Uterus (tissue), 4 donors: ENCODE measurements around the gene AAGAB. TPM values are rescaled to one million over a fixed set of nuclear protein-coding genes. Genes with fewer than 3 reads are reported as not detected.

ENCODE experiments used
- DNase-seq, 2 donors: peaks; one replicate each; pipeline ENCODE4 v3.0.0-alpha.2; 2019 to 2020
- H3K27ac ChIP-seq, 2 donors: fragments of 200-600 bp; sonication (generic); 1 replicate in 1 of 2; 2 replicates in 1 of 2; pipeline ENCODE4 v1.5.1; 2016 to 2018
- H3K27me3 ChIP-seq, 2 donors: fragments of 200-600 bp; sonication (generic); one replicate each; pipeline ENCODE4 v1.5.1; 2018 to 2019; ENCODE audit warnings: control low read depth in 1 of 2
- H3K36me3 ChIP-seq, 2 donors: fragments of 200-600 bp; sonication (generic); one replicate each; pipeline ENCODE4 v1.5.1; 2019; ENCODE audit warnings: control low read depth in 1 of 2
- H3K4me1 ChIP-seq, 2 donors: fragments of 200-600 bp; sonication (generic); one replicate each; pipeline ENCODE4 v1.5.1; 2018 to 2019; ENCODE audit warnings: control low read depth in 1 of 2
- H3K4me3 ChIP-seq, 2 donors: fragments of 200-600 bp; sonication (generic); 1 replicate in 1 of 2; 2 replicates in 1 of 2; pipeline ENCODE4 v1.5.1; 2018 to 2019; ENCODE audit warnings: mild to moderate bottlenecking in 1 of 2
- H3K9me3 ChIP-seq, 2 donors: fragments of 200-600 bp; sonication (generic); one replicate each; pipeline ENCODE4 v1.5.1; 2019; ENCODE audit warnings: control low read depth in 1 of 2
- CTCF ChIP-seq, 4 experiments: fragments of 200-600 bp in 2 of 4; fragments of 450-650 bp in 2 of 4; sonication (generic) in 2 of 4; IDR thresholded peaks; one replicate each; pipeline ENCODE4 v1.5.1; 2016 to 2019; ENCODE audit warnings: antibody characterized with exemption in 4 of 4, mild to moderate bottlenecking in 2 of 4, moderate library complexity in 1 of 4
- POLR2A ChIP-seq, 2 donors: fragments of 450-650 bp; IDR thresholded peaks; one replicate each; pipeline ENCODE4 v1.6.1; 2016; ENCODE audit warnings: antibody characterized with exemption in 2 of 2, mild to moderate bottlenecking in 1 of 2, moderate library complexity in 1 of 2
- intact Hi-C: fragments of 100-400 bp; cut with DNase I; formaldehyde crosslinking; loops from one replicate; pipeline ENCODE4 v1.15.1; 2023; ENCODE audit warnings: low total_unique reads
- total RNA-seq, 4 donors: library from RNA; depleted of rRNA in 3 of 4; stranded (reverse); fragments of >200 nt in 3 of 4; gene quantifications; one replicate each; pipeline versions ENCODE4 v1.1.0 to v1.2.4, GENCODE V29; 2014 to 2023
- donor health status: DM: yes; HTN: yes; CAD: no.

Gene AAGAB
- total RNA-seq, 4 donors from 2014 or later, result 25.5 to 44.8 (median 39.4) TPM

GRCh38 chr15:67180035-67180434 lies 74.4 kb downstream of the AAGAB start:
- Histone ChIP-seq H3K27me3 (no peaks in the 10 kb centered on the region), H3K27ac (peak overlapping the region in 1 of 2 donors; percentile 61), H3K9me3 (no peaks in the 10 kb centered on the region), H3K36me3 (no peaks in the 10 kb centered on the region), H3K4me1 (peaks cover 0 to 3% of the 10 kb centered on the region in 2 donors), H3K4me3 (no peak overlapping the region)
- TF ChIP-seq POLR2A (IDR thresholded peaks at IDR 0.05) (no peak), CTCF (IDR thresholded peaks at IDR 0.05) (no peak)
- DNase-seq, result peak in 1 of 2 donors; percentile 20
- intact Hi-C loops, result no loop called here

GRCh38 chr15:67179411-67179995 lies 75.0 kb downstream of the AAGAB start:
- H3K36me3 ChIP-seq, result no peaks in the 10 kb centered on the region
- peak in 1 of 2 donors; percentile 11 for DNase-seq
- TF ChIP-seq CTCF (IDR thresholded peaks at IDR 0.05) (no peak), POLR2A (IDR thresholded peaks at IDR 0.05) (no peak)
- H3K27ac ChIP-seq, result peak overlapping the region; percentile 61 to 67
- no peaks in the 10 kb centered on the region for H3K9me3 ChIP-seq
- peaks cover 0 to 3% of the 10 kb centered on the region in 2 donors for H3K4me1 ChIP-seq
- no peaks in the 10 kb centered on the region for H3K27me3 ChIP-seq
- intact Hi-C loops, result no loop called here
- no peak overlapping the region for H3K4me3 ChIP-seq

- peak overlapping the region; percentile 61 to 67 for H3K27ac ChIP-seq
- peaks cover 0 to 3% of the 10 kb centered on the region in 2 donors for H3K4me1 ChIP-seq
Measured at GRCh38 chr15:67178569-67179210, 75.8 kb downstream of the AAGAB start.

GRCh38 chr15:67177752-67178151 lies 76.7 kb downstream of the AAGAB start:
- no peaks in the 10 kb centered on the region for H3K9me3 ChIP-seq
- peaks cover 0 to 3% of the 10 kb centered on the region in 2 donors for H3K4me1 ChIP-seq
- H3K27me3 ChIP-seq, result no peaks in the 10 kb centered on the region
- no peaks in the 10 kb centered on the region for H3K36me3 ChIP-seq
- intact Hi-C loops, result no loop called here
- no peak overlapping the region for H3K4me3 ChIP-seq
- peak overlapping the region; percentile 61 to 67 for H3K27ac ChIP-seq
- TF ChIP-seq CTCF (IDR thresholded peaks at IDR 0.05) (no peak), POLR2A (IDR thresholded peaks at IDR 0.05) (no peak)
- no peak for DNase-seq

More at GRCh38 chr15:67178569-67179210, 75.8 kb downstream of the AAGAB start:
- intact Hi-C loops, result no loop called here
- Histone ChIP-seq H3K4me3 (no peak overlapping the region), H3K36me3 (no peaks in the 10 kb centered on the region), H3K9me3 (no peaks in the 10 kb centered on the region), H3K27me3 (no peaks in the 10 kb centered on the region)
- DNase-seq, result peak in 1 of 2 donors; percentile 33
- no peak for TF ChIP-seq CTCF (IDR thresholded peaks at IDR 0.05)
- no peak for TF ChIP-seq POLR2A (IDR thresholded peaks at IDR 0.05)

- intact Hi-C loops, result no loop called here
- H3K4me3 ChIP-seq, result no peak overlapping the region
- no peaks in the 10 kb centered on the region for H3K9me3 ChIP-seq
- TF ChIP-seq CTCF (IDR thresholded peaks at IDR 0.05) (no peak), POLR2A (IDR thresholded peaks at IDR 0.05) (no peak)
- H3K36me3 ChIP-seq, result no peaks in the 10 kb centered on the region
- H3K27ac ChIP-seq, result peak overlapping the region in 1 of 2 donors; percentile 12
- no peaks in the 10 kb centered on the region for H3K27me3 ChIP-seq
- peaks cover 0 to 3% of the 10 kb centered on the region in 2 donors for H3K4me1 ChIP-seq
- no peak for DNase-seq
Measured at GRCh38 chr15:67176195-67176971, 78.1 kb downstream of the AAGAB start.
